GM23338 (cell line): ENCODE results near the gene PLXNA2. TPM values are rescaled to one million over a fixed set of nuclear protein-coding genes. Genes with fewer than 3 reads are reported as not detected.

ENCODE experiments used
- ATAC-seq: fragments of 200-7000 bp; cut with Tn5 transposase; 3 replicates; pipeline ENCODE4 v1.9.1; 2020
- DNase-seq: peaks from one replicate; pipeline ENCODE4 v3.0.0-alpha.2; 2015; ENCODE audit warnings: low spot score
- H2AFZ ChIP-seq: fragments of 200-600 bp; sonication (generic); 2 replicates; pipeline ENCODE4 v1.8.0; 2016; ENCODE audit warnings: antibody characterized with exemption, mild to moderate bottlenecking, moderate library complexity
- H3F3A ChIP-seq: fragments of 200-600 bp; sonication (generic); replicated peaks from 2 replicates; pipeline ENCODE4 v1.8.0; 2017; ENCODE audit warnings: antibody characterized with exemption, mixed run types, low read depth
- H3K27ac ChIP-seq: fragments of 200-600 bp; sonication (generic); 2 replicates; pipeline ENCODE4 v1.6.1; 2016; ENCODE audit warnings: low read depth
- H3K27me3 ChIP-seq: fragments of 200-600 bp; sonication (generic); 2 replicates; pipeline ENCODE4 v1.8.0; 2016; ENCODE audit warnings: mild to moderate bottlenecking, mixed run types, moderate library complexity; ENCODE audit not compliant: insufficient read depth
- H3K36me3 ChIP-seq: fragments of 200-600 bp; sonication (generic); 2 replicates; pipeline ENCODE4 v1.8.0; 2016; ENCODE audit warnings: mild to moderate bottlenecking; ENCODE audit not compliant: insufficient read depth
- H3K4me1 ChIP-seq: fragments of 200-600 bp; sonication (generic); 2 replicates; pipeline ENCODE4 v1.8.0; 2016; ENCODE audit warnings: mild to moderate bottlenecking, moderate library complexity; ENCODE audit not compliant: insufficient read depth
- H3K4me2 ChIP-seq: fragments of 200-600 bp; sonication (generic); 2 replicates; pipeline ENCODE4 v1.7.1; 2017; ENCODE audit warnings: mixed run types
- H3K4me3 ChIP-seq: fragments of 200-600 bp; sonication (generic); 2 replicates; pipeline ENCODE4 v1.6.1; 2016; ENCODE audit warnings: mixed run types
- H3K79me2 ChIP-seq: fragments of 200-600 bp; sonication (generic); replicated peaks from 2 replicates; pipeline ENCODE4 v1.8.0; 2017; ENCODE audit warnings: mild to moderate bottlenecking; ENCODE audit not compliant: insufficient read depth
- H3K9me2 ChIP-seq: fragments of 200-600 bp; sonication (generic); 2 replicates; pipeline ENCODE4 v1.8.0; 2017; ENCODE audit not compliant: insufficient read depth
- H4K20me1 ChIP-seq: fragments of 200-600 bp; sonication (generic); replicated peaks from 2 replicates; pipeline ENCODE4 v1.8.0; 2017; ENCODE audit warnings: mild to moderate bottlenecking; ENCODE audit not compliant: insufficient read depth
- H3K27ac Mint-ChIP-seq: 2 replicates; pipeline ENCODE4 v1.8.0; 2020; ENCODE audit warnings: inconsistent platforms, mild to moderate bottlenecking, moderate library complexity, mixed read lengths
- H3K27me3 Mint-ChIP-seq: 3 replicates; pipeline ENCODE4 v1.8.0; 2022; ENCODE audit warnings: low read depth, mild to moderate bottlenecking, moderate library complexity, mixed read lengths, inconsistent platforms; ENCODE audit not compliant: insufficient read depth, poor library complexity
- H3K36me3 Mint-ChIP-seq: 3 replicates; pipeline ENCODE4 v1.8.0; 2021; ENCODE audit warnings: low read depth, mild to moderate bottlenecking, inconsistent platforms, moderate library complexity, mixed read lengths
- H3K4me1 Mint-ChIP-seq: 3 replicates; pipeline ENCODE4 v1.8.0; 2020; ENCODE audit warnings: mild to moderate bottlenecking, inconsistent platforms, mixed read lengths
- H3K4me3 Mint-ChIP-seq: 3 replicates; pipeline ENCODE4 v1.8.0; 2021; ENCODE audit warnings: moderate library complexity, mild to moderate bottlenecking, inconsistent platforms, mixed read lengths
- H3K9me3 Mint-ChIP-seq: 3 replicates; pipeline ENCODE4 v1.8.0; 2020; ENCODE audit warnings: moderate library complexity, mild to moderate bottlenecking, inconsistent platforms, mixed read lengths
- CREB1 ChIP-seq: fragments of 250-450 bp; sonication (Bioruptor Pico); IDR thresholded peaks from 2 replicates; pipeline ENCODE4 v1.5.0; 2020; ENCODE audit warnings: low read depth, mild to moderate bottlenecking, moderate library complexity
- EZH2phosphoT487 ChIP-seq: fragments of 200-600 bp; sonication (generic); IDR thresholded peaks from one replicate; pipeline ENCODE4 v1.8.1; 2018; ENCODE audit warnings: antibody characterized with exemption; ENCODE audit not compliant: unreplicated experiment
- JUNB ChIP-seq: IDR thresholded peaks from one replicate; pipeline ENCODE4 v1.6.1; 2016; ENCODE audit warnings: antibody characterized with exemption; ENCODE audit not compliant: unreplicated experiment
- POLR2AphosphoS5 ChIP-seq: IDR thresholded peaks from 2 replicates; pipeline ENCODE4 v1.6.1; 2016; ENCODE audit warnings: antibody characterized with exemption, low read depth
- STAT1 ChIP-seq: IDR thresholded peaks from one replicate; pipeline ENCODE4 v1.6.1; 2016; ENCODE audit warnings: antibody characterized with exemption; ENCODE audit not compliant: unreplicated experiment
- ZNF331 ChIP-seq: fragments of 250-450 bp; sonication (Bioruptor Pico); IDR thresholded peaks from 2 replicates; pipeline ENCODE4 v1.5.0; 2020; ENCODE audit warnings: low read depth, mild to moderate bottlenecking, moderate library complexity
- ZNF462 ChIP-seq: fragments of 250-450 bp; sonication (Bioruptor Pico); IDR thresholded peaks from 2 replicates; pipeline ENCODE4 v1.5.0; 2020; ENCODE audit warnings: mild to moderate bottlenecking, moderate library complexity
- polyA plus RNA-seq: library from polyadenylated mRNA; unstranded; fragments of >200 nt; fragmentation: Nextera tagmentation; extraction: Ambion mirVana; gene quantifications from 2 replicates; pipeline ENCODE4 v1.2.1, GENCODE V29; 2016
- total RNA-seq: library from RNA; depleted of rRNA; stranded (reverse); fragments of >200 nt; shearing (Covaris generic); gene quantifications from 2 replicates; pipeline ENCODE4 v1.2.3, GENCODE V29; 2014

The PLXNA2 gene
- total and polyA plus RNA-seq, 2 experiments from 2014 or later, result 0.40 to 1.8 TPM

DNA sequence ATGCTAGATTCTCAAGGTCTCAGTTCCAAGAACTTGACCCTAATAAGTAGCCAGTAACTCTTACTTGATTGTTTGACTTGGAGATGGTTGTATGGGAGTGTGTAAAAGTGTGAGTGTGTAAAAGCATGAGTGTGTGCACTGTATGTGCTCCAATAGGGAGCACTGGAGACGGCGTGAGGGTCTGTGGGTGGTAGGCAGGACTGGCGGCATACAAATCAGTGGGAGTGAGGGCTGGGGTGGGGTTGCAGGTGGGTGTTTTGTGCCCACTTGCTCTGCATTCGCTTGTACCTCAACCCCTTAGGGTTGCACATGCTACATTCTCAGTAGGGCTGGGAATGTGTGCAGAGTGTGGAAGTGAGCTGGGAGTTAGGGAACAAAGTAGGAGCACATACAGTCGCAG lies 253.7 kb downstream of the PLXNA2 start:
- no peak overlapping the region for H3K4me2 ChIP-seq
- no peaks in the 10 kb centered on the region for H3F3A ChIP-seq
- H2AFZ ChIP-seq, result no peak overlapping the region
- H3K27ac ChIP-seq, result no peak overlapping the region
- no peaks in the 10 kb centered on the region for H3K36me3 ChIP-seq
- Mint-ChIP-seq H3K27me3 (peaks cover 9% of the 10 kb centered on the region), H3K9me3 (no peaks in the 10 kb centered on the region), H3K36me3 (no peaks in the 10 kb centered on the region), H3K4me1 (no peaks in the 10 kb centered on the region), H3K27ac (no peak overlapping the region), H3K4me3 (no peak overlapping the region)
- ATAC-seq, result no peak
- DNase-seq, result no peak
- H3K27me3 ChIP-seq, result no peaks in the 10 kb centered on the region
- H3K79me2 ChIP-seq, result no peaks in the 10 kb centered on the region
- no peaks in the 10 kb centered on the region for H3K9me2 ChIP-seq
- H3K4me3 ChIP-seq, result no peak overlapping the region
- no peaks in the 10 kb centered on the region for H3K4me1 ChIP-seq
- 0 out of 2 replicates have a peak, but pooled peaks cover 4% of the 10 kb centered on the region for H4K20me1 ChIP-seq
- TF ChIP-seq JUNB, result no peak

DNA sequence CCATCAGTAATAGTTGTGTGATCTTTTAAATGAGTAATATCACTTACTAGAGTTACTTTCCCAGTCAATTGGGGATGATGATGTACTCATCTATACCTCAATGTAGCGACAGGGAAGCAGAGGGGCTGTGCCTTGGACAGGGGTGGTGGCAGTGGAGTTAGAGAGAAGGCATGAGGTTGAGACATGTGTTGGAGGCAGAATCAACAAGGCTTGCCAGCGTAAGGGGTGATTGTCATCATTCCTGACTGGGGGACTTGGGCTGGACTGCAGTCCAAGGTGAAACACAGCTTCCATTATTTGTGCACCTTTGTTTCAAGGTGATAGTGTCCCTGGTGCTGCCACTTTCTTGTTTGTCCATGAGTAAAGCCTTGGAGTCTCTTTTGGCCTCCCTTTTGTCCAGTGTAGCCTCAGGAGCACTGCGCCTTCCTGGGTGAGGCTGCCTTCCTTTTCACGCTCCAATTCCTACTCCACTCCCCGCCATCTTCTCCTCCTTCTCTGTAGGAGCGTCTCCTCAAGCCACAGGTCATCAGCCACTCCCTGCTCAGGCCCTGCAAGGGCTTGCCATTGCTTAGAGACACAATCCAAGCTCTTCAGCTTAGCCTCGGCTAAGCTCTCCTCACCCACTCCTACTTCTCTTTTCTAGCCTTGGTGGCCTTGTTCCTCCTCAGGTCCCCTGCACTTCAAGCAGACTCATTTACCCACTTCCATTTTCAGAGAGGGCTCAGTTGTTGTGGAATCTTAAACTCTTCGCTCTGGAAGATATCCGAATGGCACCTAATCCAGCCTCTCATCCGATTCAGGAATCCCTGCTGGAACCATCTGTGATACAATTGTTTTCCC lies 255.6 kb downstream of the PLXNA2 start:
- DNase-seq, result no peak
- no peak overlapping the region for H3K4me3 ChIP-seq
- H4K20me1 ChIP-seq, result 0 out of 2 replicates have a peak, but pooled peaks cover 4% of the 10 kb centered on the region
- no peaks in the 10 kb centered on the region for H3K4me1 Mint-ChIP-seq
- H3F3A ChIP-seq, result no peaks in the 10 kb centered on the region
- H2AFZ ChIP-seq, result no peak overlapping the region
- no peak for ATAC-seq
- no peak overlapping the region for H3K4me3 Mint-ChIP-seq
- H3K36me3 Mint-ChIP-seq, result no peaks in the 10 kb centered on the region
- no peaks in the 10 kb centered on the region for H3K36me3 ChIP-seq
- H3K27me3 ChIP-seq, result no peaks in the 10 kb centered on the region
- H3K79me2 ChIP-seq, result no peaks in the 10 kb centered on the region
- H3K4me2 ChIP-seq, result no peak overlapping the region
- no peaks in the 10 kb centered on the region for H3K9me2 ChIP-seq
- no peak overlapping the region for H3K27ac ChIP-seq
- peaks cover 9% of the 10 kb centered on the region for H3K27me3 Mint-ChIP-seq
- no peak overlapping the region for H3K27ac Mint-ChIP-seq
- H3K4me1 ChIP-seq, result no peaks in the 10 kb centered on the region
- no peaks in the 10 kb centered on the region for H3K9me3 Mint-ChIP-seq
- TF ChIP-seq STAT1 (no peak), ZNF331 (CRISPR knock-in tag) (no peak), POLR2AphosphoS5 (no peak), EZH2phosphoT487 (no peak), CREB1 (no peak), ZNF462 (CRISPR knock-in tag) (no peak)
